Measurements from ENCODE around the gene AQP7. TPM values are rescaled to one million over a fixed set of nuclear protein-coding genes. Genes with fewer than 3 reads are reported as not detected.

The AQP7 gene
- total RNA-seq, 4 donors from 2014 or later: 136 to 498 (median 197) TPM

- no peak for TF ChIP-seq CTCF (IDR thresholded peaks at IDR 0.05; ENCODE audit: low read depth)
Measured at GRCh38 chr9:33431420-33431819, 29.1 kb upstream of the AQP7 start.

GRCh38 chr9:33430942-33431341 is 28.6 kb upstream of the AQP7 start:
- TF ChIP-seq CTCF (IDR thresholded peaks at IDR 0.05; ENCODE audit: low read depth): no peak

GRCh38 chr9:33429256-33429985 is 27.1 kb upstream of the AQP7 start:
- no peak for TF ChIP-seq CTCF (IDR thresholded peaks at IDR 0.05; ENCODE audit: low read depth)

GRCh38 chr9:33426843-33427293 is 24.5 kb upstream of the AQP7 start:
- no peak for TF ChIP-seq CTCF (IDR thresholded peaks at IDR 0.05; ENCODE audit: low read depth)

GRCh38 chr9:33425128-33425533 is 22.8 kb upstream of the AQP7 start:
- no peak for TF ChIP-seq CTCF (IDR thresholded peaks at IDR 0.05; ENCODE audit: low read depth)

- no peak for TF ChIP-seq CTCF (IDR thresholded peaks at IDR 0.05; ENCODE audit: low read depth)
Measured at GRCh38 chr9:33419708-33420303, 17.4 kb upstream of the AQP7 start.

GRCh38 chr9:33418090-33418489 is 15.7 kb upstream of the AQP7 start:
- TF ChIP-seq CTCF (IDR thresholded peaks at IDR 0.05; ENCODE audit: low read depth): no peak
